HG02943 (cell line): Measurements from ENCODE around the gene AGAP1.
"Not testable (repeated sequence)": the region's sequence is repeated elsewhere in the genome, so short reads cannot be mapped to it uniquely, and the experiment has no call there.

Experiments
- ATAC-seq: cut with Tn5 transposase; IDR thresholded peaks from one replicate; pipeline ENCODE4 v1.9.1; 2021; ENCODE audit warnings: mild to moderate bottlenecking, low read depth, moderate library complexity; ENCODE audit not compliant: unreplicated experiment

Gene AGAP1

DNA sequence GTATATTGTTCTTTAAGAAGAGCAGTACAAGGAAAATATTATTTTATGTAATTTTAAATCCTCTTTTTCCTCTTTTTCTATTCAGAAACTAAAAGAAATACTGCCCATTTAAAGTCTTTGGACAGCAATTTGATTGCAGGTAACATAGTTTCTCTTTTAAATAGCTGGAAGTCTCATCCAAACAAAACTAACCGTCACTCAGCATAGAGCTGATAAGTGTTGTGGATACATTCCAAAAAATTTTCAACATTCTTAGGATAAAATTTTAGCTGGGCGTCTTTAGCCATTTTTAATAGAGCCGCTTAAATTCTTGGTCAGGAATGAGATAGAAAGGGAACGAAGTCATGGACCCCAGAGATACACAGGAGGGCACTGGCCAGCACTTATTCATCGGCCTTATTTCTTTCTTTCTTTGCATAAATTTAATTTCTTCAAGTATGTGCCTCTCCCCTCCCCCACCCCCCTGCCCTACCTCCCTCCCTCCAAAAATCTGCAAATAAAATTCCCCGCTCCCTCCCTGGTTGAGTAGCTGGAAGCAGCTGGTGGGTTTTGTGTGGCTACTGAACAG lies 592.6 kb downstream of the AGAP1 start:
- ATAC-seq, result no peak

DNA sequence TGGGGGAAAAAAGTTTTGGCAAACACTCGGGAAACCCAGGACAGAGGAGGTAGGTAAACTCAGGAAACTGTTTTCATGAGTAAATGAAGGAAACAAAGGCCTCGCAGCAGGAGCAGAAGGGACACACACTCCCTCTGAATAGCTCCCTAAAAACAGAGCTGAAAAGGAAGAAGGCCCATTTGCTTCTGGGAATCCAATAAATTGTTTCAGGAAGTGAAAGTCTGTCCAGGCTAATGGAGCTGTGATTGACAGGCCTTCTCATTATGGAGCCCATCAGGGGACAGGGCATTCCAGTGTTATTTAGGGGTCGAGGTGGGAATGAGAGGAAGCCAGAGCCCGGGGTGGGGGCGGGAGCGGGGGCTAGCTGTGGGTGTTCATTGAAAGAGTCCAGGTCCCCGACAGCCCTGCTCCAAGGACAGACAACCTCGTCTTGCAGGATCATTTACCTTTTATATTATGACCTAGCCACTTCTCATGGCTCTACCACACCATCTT lies 593.2 kb downstream of the AGAP1 start:
- ATAC-seq, result no peak

DNA sequence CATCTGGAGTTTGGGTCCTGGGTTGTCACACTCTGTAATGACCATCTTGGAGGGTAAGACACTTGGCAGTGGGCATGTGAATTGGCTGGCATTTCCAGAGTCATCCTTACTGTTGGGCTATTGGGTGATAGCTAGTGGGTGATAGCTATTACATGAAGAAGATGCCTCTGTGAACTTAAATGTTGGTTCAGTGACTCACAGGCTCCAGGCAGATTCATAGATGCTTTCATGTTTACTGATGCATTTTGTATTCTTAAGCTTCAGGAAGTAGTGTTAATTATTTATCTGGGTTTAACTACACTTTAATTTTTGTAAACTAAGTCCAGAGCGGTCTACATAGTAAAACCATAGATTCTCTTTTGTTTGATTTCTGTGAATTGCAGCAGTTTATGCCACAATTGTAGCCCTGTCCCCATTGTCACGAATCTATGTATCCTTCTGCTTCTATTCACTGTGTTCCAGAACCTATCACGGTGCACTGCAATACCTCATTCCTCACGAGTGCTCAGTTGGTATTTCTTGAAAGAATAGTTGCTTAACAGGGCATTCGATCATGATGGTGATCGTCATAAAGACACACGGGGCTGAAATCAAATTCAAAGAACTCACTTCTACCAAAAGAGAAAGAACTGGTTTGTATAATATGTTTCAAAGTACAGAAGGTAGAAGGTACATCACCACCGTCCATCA lies 594.7 kb downstream of the AGAP1 start:
- no peak for ATAC-seq

DNA sequence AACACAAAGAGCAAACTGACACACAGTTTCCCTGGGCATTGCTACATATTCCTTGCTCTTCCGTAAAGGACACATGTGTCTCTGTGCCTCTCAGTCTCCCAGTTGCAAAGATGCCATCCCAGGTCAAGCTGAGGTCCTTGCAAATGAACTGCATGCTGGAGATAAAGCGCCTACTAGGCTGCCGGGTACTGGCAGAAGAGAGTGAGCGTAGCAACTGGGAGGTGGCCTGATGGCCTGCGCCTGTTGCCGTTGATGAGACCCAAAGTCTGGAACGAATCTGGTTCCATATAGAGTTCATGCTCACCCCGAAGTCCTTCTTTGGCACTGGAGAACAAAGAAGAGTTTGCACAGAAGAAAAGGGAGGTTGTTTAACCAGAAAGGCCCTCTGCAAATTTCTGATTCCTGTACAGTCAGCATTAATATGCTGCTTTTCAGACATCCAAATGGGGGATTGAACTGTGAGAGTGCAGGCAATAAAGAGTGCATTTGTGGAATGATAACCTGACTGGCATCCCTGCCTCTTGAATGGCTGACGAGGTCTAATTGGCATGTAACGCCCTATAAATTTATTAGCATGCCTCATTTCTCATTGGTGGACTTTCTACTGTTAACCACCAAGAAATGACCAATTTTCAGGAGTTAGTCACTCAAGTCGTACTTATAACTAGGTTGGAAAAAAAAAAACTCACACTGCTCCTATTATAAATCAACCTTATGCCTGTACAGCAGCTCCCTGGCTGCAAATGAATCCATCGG lies 595.6 kb downstream of the AGAP1 start:
- ATAC-seq, result no peak

DNA sequence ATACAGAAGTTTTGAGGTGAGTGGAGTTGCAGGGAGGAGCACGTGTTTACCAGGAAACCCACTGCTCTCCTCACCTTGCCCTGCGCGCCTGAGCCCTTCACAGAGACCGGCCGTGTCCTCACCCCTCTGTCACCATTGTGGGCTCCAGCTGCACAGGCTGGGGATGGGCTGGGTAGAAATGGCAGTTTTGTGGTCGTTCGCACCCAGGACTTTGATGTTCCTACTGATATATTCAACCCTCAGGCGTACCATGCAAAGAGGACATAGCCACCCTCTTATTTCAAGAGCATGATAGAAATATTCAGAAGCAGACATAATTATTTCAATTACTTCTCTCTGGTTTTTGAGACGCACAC lies 596.2 kb downstream of the AGAP1 start:
- no peak for ATAC-seq

DNA sequence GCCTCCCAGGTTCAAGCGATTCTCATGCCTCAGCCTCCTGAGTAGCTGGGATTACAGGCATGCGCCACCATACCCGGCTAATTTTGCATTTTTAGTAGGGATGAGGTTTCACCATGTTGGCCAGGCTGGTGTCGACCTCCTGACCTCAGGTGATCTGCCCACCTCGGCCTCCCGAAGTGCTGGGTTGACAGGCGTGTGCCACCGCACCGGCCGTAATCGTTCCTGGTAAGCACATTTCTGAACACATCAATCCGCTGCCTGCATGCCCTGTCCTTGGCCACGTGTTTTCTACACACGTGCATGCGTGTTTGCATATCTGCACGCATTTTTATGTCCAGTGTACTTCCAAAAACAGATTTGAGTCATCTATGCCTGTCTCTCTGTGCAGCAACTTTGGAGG lies 597.0 kb downstream of the AGAP1 start:
- ATAC-seq, result not testable (repeated sequence)

DNA sequence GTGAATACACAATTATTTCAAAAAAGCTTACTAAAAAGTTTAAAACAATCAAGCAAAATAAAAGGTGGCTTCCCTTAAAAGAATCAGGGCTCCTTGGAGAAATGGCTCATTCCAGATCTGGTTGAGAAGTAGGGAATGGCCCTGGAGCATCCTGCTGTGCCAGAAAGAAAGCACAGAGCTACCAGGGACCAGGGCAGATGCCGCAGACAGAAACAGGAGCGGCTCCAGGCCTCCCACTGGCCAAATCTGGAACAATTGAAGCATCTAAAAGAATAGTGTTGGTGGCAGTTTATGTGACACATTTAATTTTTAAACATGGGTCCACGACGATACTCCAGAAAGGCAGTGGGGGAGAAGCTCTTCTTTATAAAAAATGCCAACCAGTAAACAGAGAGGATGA lies 598.9 kb downstream of the AGAP1 start:
- no peak for ATAC-seq

DNA sequence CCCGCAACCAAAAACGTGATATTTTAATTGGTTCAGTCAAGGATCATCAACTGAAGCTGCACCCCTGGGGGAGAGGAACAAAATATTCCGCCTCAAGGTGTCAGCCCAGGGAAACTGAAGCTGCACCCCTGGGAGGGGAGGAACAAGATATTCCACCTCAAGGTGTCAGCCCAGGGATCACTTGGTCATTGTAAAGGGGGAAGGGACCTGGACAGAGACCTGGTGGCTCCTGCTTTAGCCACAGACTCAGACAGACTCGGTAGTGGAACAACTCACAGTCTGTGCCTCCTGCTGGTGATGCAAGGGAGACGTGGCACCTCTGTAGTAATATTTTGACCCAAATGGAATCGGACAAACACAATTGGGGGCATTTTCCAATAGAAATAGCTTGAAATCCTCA lies 599.3 kb downstream of the AGAP1 start:
- no peak for ATAC-seq

DNA sequence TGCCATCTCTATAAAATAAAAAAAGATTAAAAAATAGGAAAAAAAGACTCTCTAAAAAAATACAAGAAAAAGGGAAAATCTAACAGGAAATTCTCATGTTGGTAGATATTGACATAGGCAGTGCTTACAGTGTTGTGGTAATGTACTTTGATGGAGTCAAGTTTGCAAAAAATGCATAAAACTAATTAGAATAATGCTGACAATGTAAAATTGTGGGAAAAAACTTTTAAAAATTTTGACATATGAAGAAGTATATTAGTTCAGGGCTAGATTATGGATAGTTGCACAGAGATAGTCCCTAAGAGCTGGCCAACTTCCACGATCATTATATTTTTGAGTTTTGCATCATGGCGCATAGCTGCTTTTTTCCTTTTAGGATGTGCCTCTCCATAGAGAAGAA lies 601.7 kb downstream of the AGAP1 start:
- ATAC-seq, result no peak

DNA sequence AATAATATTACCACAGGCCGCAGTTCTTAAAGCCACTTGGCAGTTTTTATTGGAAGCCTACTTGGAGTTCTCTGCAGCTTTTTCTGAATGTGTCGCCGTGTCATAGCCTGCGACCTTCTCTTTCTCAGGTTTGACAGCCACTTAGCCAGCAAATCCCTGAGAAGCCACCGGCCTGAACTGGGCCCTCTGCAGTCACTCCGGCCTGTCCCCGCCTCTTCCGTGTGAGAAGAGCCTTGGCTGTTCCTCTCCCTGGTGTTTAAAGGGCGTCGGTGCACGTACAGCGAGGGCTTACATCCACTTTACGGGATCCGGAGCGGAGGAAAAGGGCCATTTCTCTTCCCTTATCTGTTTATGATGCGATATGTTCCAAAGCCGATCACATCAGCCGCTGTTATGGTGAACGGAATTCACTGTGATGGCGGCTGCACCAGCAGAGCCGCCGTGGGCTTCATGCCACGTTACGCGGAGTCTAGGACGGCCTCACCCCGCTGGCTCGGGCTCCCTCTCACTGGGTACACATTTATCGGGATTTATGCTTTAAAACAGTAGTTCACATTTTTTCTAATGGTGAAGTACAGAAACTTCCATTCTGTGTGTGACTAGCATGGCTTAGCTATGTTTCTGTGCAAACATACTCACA lies 607.6 kb downstream of the AGAP1 start:
- ATAC-seq, result no peak

DNA sequence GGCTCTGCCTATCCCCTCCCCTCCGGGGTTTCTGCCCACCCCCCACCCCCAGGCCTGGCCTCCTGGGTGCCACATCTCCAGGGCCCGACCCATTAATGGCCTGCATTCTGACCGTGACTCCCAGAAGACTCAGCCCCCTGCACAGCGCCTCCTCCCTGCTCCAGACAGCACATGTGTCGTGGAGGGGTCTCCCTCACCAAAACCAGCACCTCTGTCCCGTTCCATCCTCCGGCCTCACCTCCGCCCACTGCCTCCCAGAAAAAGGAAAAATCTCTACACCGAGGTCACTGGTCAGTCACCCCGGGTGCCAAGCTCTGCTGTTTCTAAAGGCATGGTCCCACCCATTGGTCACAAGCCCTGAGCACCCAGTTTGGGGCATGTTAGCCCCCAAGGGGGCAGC lies 609.1 kb downstream of the AGAP1 start:
- no peak for ATAC-seq

DNA sequence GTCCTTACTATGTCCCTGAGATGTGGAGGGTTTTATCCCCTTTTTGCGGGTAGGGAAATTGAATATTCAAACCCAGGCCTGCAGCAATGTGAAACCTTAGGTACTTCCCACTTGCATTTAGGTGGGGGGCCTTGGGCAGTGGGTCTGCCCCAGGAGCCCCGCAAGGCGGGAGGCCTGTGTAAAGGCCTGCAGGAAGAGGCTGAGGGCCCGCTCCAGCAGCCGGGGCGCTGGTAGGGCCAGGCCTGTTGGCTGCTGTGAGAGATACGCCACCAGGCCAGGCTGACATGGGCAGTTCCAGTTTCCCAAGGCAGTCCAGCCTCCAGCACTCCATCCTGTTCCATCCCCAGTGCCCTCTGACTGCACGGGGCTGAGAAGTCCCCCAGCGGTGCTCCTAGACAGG lies 610.1 kb downstream of the AGAP1 start:
- ATAC-seq, result no peak

DNA sequence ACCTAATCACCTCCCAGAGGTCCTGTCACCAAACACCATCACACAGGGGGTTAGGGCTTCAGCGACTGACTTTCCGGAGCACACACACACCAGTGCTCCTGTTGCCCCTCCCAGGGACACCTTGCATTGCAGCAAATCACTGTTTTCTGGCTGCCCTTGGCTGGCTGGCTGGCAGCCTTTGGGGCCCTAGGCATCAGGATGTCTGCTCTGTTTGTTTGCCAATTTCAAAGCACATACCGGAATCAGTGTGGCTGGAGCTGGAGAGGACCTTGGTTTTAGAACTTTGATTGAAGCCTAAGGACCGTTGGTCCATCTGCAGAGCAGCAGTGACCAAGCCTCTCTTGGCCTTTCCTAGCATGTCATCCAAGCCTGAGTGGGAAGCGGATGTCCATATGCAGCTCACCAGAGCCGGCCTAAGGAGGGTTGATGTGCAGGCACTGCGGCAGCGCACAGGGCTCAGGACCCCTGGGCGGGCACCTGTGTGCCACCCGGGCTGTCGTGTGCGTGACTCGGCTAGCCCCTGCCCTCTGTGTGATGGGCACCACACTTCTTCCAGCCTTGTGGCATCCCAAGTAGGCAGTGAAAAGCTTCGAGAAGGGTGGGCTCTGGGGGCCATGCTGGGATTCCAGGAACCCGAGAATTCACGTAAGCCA lies 612.2 kb downstream of the AGAP1 start:
- ATAC-seq, result no peak

DNA sequence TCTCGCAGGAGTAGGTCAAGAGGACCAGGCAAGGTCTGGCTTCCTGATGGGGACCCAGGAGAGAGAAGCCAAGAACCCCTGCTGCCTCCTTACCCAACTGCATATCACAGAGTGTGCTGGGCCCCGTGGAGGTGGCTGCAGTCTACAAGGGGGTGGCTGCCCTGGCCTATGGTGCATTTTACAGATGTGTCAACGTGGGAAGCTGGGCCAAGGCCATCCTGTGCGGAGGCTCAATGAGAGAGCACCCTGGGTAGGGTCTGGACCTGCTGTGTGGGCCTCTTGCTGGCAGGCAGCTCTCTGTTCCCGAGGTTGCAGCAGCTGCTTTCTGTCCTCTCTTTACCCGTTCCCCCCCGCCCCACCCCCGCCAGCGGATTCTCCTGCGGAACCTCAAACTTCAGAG lies 612.9 kb downstream of the AGAP1 start:
- no peak for ATAC-seq

DNA sequence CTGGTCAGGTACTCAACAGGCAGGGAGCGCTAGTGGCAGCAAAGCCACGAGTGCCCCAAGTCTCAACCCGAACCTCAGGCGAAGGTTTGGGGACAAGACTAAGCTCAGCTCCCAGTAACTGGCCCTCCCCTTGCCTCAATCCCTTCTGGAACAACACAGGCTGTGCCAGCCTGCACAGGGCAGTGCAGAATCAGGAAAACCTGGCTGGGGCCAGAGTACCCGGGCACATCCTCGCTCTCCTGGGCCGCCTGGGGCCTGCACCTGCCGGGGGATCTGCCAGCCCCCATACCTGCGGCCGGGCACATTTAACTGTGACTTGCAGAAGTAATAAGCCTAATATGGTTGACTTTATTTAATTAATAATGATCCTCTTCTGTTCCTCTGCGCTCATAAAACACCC lies 613.7 kb downstream of the AGAP1 start:
- no peak for ATAC-seq

DNA sequence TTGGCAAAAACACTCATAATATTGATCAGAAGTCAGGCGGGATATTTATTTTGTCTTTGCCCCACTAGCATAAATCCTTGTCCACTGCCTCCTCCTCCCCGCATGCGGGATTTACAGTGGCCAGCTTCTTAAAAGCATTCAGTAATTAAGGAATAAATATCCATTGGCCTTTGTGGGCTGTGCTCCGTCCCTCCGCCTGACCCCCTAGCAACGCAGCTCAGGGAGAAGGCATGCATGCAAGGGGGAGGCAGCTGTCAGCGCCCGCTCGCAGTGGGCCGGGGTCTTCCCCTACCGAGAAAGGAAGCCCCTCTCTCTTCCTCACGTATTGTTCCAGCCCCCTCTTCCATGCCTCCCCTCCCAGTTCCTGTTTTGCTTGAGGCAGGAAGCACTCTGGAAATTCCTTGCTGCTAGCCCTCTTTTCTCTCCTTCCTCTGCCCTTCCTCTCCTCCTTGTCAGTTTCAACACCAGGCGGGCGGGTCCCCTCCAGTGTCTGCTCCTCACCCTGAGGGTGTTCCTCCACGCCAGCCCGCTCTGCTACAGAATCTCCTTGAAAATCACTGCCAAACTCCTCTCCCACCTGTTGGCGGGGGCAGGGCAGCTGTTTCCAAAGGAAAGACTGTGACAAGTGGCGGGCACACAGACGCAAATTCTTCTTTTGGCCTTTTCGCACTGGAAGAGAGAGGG lies 614.2 kb downstream of the AGAP1 start:
- ATAC-seq, result no peak

DNA sequence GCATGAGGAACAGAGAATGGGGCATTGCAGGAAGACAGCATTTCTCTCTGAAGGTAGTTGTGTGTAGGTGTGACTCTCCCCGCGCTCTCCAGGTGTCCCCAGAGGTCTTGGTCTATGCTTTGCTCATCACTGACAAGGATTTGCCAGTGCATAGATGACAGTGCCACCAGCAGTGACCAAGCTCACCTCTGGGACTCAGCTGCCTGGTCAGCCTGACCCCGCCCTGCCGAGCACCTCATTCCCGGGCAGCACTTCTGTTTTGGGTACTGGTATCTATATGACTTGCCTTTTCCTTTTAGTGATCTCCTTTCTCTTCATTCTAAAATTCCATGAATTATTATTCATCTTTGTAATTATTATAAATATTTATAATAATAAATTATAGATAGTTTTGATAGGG lies 615.2 kb downstream of the AGAP1 start:
- no peak for ATAC-seq

DNA sequence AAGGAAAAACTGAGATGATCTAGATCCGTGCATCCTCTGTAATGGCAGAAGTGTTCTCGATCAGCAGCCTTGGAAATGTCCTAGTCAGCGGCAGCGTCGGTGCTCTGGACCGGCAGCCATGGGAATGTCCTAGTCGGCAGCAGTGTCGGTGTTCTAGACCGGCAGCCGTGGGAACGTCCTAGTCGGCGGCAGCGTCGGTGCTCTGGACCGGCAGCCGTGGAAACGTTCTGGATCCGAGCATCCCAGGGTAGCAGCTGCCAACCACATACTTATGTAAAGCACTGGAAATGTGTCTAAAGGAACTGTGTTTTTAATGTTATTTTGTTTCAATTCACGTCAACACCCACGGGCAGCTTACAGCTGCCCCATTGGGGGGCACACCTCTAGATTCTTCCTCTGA lies 615.6 kb downstream of the AGAP1 start:
- no peak for ATAC-seq

DNA sequence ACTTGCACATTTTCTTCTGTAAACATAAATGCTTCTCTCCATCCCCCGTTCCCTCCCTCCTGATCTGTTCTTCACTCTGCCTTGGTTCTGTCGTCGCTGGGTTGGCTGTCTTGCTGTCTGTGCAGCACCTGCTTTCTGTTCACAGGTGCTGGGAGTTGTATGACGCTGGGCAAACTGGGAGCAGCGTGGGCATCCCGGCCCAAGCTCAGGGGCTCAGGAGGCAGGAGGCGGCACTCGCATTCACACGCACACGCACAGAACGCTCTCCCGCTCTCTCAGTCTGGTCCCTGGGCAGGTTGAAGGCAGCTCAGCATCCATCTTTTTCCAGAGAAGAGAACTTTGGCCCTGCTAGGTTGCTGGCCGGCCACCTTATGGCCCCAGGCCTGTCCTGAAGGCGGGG lies 618.6 kb downstream of the AGAP1 start:
- no peak for ATAC-seq

DNA sequence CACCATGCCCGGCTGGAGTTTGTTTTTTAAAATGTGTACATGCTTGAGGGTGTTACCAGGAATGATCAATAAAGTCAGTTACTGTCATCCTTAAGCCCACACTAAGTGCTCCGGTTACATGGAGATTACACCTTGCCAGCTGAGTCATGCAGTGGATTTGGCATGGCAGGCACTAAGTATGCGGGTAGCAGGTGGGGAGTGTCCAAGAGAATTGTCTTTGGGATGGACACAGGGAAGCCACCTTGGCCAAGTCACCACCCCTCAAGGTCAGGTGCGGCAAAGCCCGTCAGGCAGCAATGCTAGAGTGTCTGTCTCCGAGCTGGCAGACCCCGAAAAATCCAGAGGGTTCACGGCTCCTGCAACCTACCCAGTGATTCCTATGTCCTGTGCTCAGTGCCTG lies 619.6 kb downstream of the AGAP1 start:
- ATAC-seq, result no peak
